H9 (cell line): ENCODE results near the gene SCFD2. TPM values are rescaled to one million over a fixed set of nuclear protein-coding genes. Genes with fewer than 3 reads are reported as not detected.

Experiments used
- DNase-seq: peaks from one replicate; pipeline ENCODE4 v3.0.0-alpha.2; 2017
- H2AFZ ChIP-seq: one replicate; pipeline ENCODE4 v1.6.1; 2013; ENCODE audit warnings: mild to moderate bottlenecking, low read length, control low read depth, moderate library complexity
- H2AK5ac ChIP-seq: 2 replicates; pipeline ENCODE4 v1.6.1; 2013; ENCODE audit warnings: low read length, control low read depth, mixed read lengths; ENCODE audit not compliant: insufficient read length
- H2BK120ac ChIP-seq: one replicate; pipeline ENCODE4 v1.6.1; 2013; ENCODE audit warnings: low read depth, mild to moderate bottlenecking, low read length, control low read depth, inconsistent platforms; ENCODE audit not compliant: poor library complexity, severe bottlenecking
- H2BK12ac ChIP-seq: 2 replicates; pipeline ENCODE4 v1.6.1; 2013; ENCODE audit warnings: low read length, control low read depth, mixed read lengths, low read depth; ENCODE audit not compliant: insufficient read length
- H2BK15ac ChIP-seq: 2 replicates; pipeline ENCODE4 v1.6.1; 2013; ENCODE audit warnings: low read depth, low read length, control low read depth
- H2BK20ac ChIP-seq: one replicate; pipeline ENCODE4 v1.6.1; 2013; ENCODE audit warnings: low read depth, mild to moderate bottlenecking, low read length, control low read depth, inconsistent platforms; ENCODE audit not compliant: poor library complexity, severe bottlenecking
- H2BK5ac ChIP-seq: 2 replicates; pipeline ENCODE4 v1.6.1; 2013; ENCODE audit warnings: low read length, control low read depth, mixed read lengths; ENCODE audit not compliant: insufficient read length
- H3K14ac ChIP-seq: 2 replicates; pipeline ENCODE4 v1.6.1; 2013; ENCODE audit warnings: low read length, control low read depth; ENCODE audit not compliant: insufficient read depth
- H3K18ac ChIP-seq: 2 replicates; pipeline ENCODE4 v1.6.1; 2013; ENCODE audit warnings: low read depth, mild to moderate bottlenecking, mixed read lengths, low read length, control low read depth; ENCODE audit not compliant: insufficient read length
- H3K23ac ChIP-seq: 2 replicates; pipeline ENCODE4 v1.6.1; 2013; ENCODE audit warnings: low read length, control low read depth, mixed read lengths, low read depth; ENCODE audit not compliant: insufficient read length
- H3K23me2 ChIP-seq: 2 replicates; pipeline ENCODE4 v1.6.1; 2013; ENCODE audit warnings: low read depth, mild to moderate bottlenecking, mixed read lengths, low read length, control low read depth; ENCODE audit not compliant: insufficient read length, poor library complexity, severe bottlenecking
- H3K27ac ChIP-seq: 2 replicates; pipeline ENCODE4 v1.5.1; 2013; ENCODE audit warnings: low read length, control low read depth, mixed read lengths, low read depth; ENCODE audit not compliant: insufficient read length
- H3K27me3 ChIP-seq: 2 replicates; pipeline ENCODE4 v1.6.1; 2013; ENCODE audit warnings: low read length, control low read depth, inconsistent platforms; ENCODE audit not compliant: insufficient read depth
- H3K4ac ChIP-seq: 2 replicates; pipeline ENCODE4 v1.6.1; 2013; ENCODE audit warnings: low read depth, mild to moderate bottlenecking, control low read depth, inconsistent platforms, low read length, moderate library complexity
- H3K4me1 ChIP-seq: 2 replicates; pipeline ENCODE4 v1.6.1; 2013; ENCODE audit warnings: low read length, control low read depth, inconsistent platforms; ENCODE audit not compliant: insufficient read depth
- H3K4me2 ChIP-seq: 2 replicates; pipeline ENCODE4 v1.6.1; 2013; ENCODE audit warnings: low read length, control low read depth, mixed read lengths; ENCODE audit not compliant: insufficient read length, insufficient read depth
- H3K56ac ChIP-seq: 2 replicates; pipeline ENCODE4 v1.6.1; 2013; ENCODE audit warnings: low read depth, mild to moderate bottlenecking, mixed read lengths, low read length, control low read depth; ENCODE audit not compliant: insufficient read length
- H3K79me1 ChIP-seq: 2 replicates; pipeline ENCODE4 v1.6.1; 2013; ENCODE audit warnings: low read depth, mild to moderate bottlenecking, moderate library complexity, low read length, control low read depth, inconsistent platforms; ENCODE audit not compliant: insufficient read depth, poor library complexity, severe bottlenecking
- H3K79me2 ChIP-seq: 2 replicates; pipeline ENCODE4 v1.6.1; 2013; ENCODE audit warnings: low read length, control low read depth, inconsistent platforms; ENCODE audit not compliant: insufficient read depth
- H3K9ac ChIP-seq: 2 replicates; pipeline ENCODE4 v1.6.1; 2013; ENCODE audit warnings: low read length, control low read depth, mixed read lengths; ENCODE audit not compliant: insufficient read length; ENCODE audit errors: extremely low read depth
- H3K9me3 ChIP-seq: one replicate; pipeline ENCODE4 v1.6.1; 2013; ENCODE audit warnings: low read depth, low read length, inconsistent platforms; ENCODE audit not compliant: control insufficient read depth
- H3T11ph ChIP-seq: one replicate; pipeline ENCODE4 v1.6.1; 2013; ENCODE audit warnings: mild to moderate bottlenecking, low read length, control low read depth, inconsistent platforms
- H4K20me1 ChIP-seq: one replicate; pipeline ENCODE4 v1.6.1; 2013; ENCODE audit not compliant: control insufficient read depth, insufficient read length, insufficient read depth
- H4K5ac ChIP-seq: 2 replicates; pipeline ENCODE4 v1.6.1; 2013; ENCODE audit warnings: low read depth, mild to moderate bottlenecking, mixed read lengths, low read length, control low read depth; ENCODE audit not compliant: insufficient read length
- H4K8ac ChIP-seq: replicated peaks from 2 replicates; pipeline ENCODE4 v1.6.1; 2013; ENCODE audit warnings: low read length, control low read depth, mixed read lengths, low read depth; ENCODE audit not compliant: insufficient read length
- H4K91ac ChIP-seq: 2 replicates; pipeline ENCODE4 v1.6.1; 2013; ENCODE audit warnings: low read depth, mild to moderate bottlenecking, moderate library complexity, mixed read lengths, low read length, control low read depth; ENCODE audit not compliant: insufficient read length
- H3K27ac Mint-ChIP-seq, 3 experiments: 2 replicates in 2 of 3; 3 replicates in 1 of 3; pipeline ENCODE4 v1.8.0; 2020 to 2021; ENCODE audit warnings: mixed read lengths in 3 of 3, mild to moderate bottlenecking in 1 of 3, moderate library complexity in 1 of 3
- H3K27me3 Mint-ChIP-seq: 2 replicates; pipeline ENCODE4 v1.8.0; 2021; ENCODE audit warnings: low read depth, mild to moderate bottlenecking, moderate library complexity, mixed read lengths
- H3K36me3 Mint-ChIP-seq, 3 experiments: 2 replicates in 2 of 3; 3 replicates in 1 of 3; pipeline ENCODE4 v1.8.0; 2020 to 2021; ENCODE audit warnings: low read depth in 3 of 3, mixed read lengths in 3 of 3; ENCODE audit not compliant: insufficient read depth in 1 of 3
- H3K4me1 Mint-ChIP-seq, 2 experiments: 2 replicates each; pipeline ENCODE4 v1.8.0; 2020; ENCODE audit warnings: mixed read lengths in 2 of 2
- H3K4me3 Mint-ChIP-seq, 2 experiments: 2 replicates in 1 of 2; 3 replicates in 1 of 2; pipeline ENCODE4 v1.8.0; 2020 to 2021; ENCODE audit warnings: mild to moderate bottlenecking in 2 of 2, mixed read lengths in 2 of 2, moderate library complexity in 1 of 2
- H3K9me3 Mint-ChIP-seq, 2 experiments: 2 replicates in 1 of 2; 3 replicates in 1 of 2; pipeline ENCODE4 v1.8.0; 2020; ENCODE audit warnings: mild to moderate bottlenecking in 2 of 2, mixed read lengths in 2 of 2, moderate library complexity in 1 of 2
- CTCF ChIP-seq: fragments of 200-600 bp; sonication (generic); conservative IDR thresholded peaks from 3 replicates; pipeline ENCODE4 v1.8.0; 2021; ENCODE audit warnings: antibody characterized with exemption, mild to moderate bottlenecking
- WGBS: extraction: QIAGEN DNeasy Blood & Tissue Kit; methylation state at CpG from one replicate; pipeline ENCODE4 v1.1.7; 2013; ENCODE audit warnings: missing lambda C conversion rate, low lambda C conversion rate, mixed read lengths; ENCODE audit not compliant: insufficient read length; ENCODE audit errors: extremely low coverage; 5-methylcytosine and 5-hydroxymethylcytosine counted together
- total RNA-seq: library from RNA; stranded (reverse); gene quantifications from 2 replicates; pipeline ENCODE4 v1.2.1, GENCODE V29; 2021

The SCFD2 gene
- total RNA-seq, 1 experiment from 2014 or later = 10.1 TPM

- H3K27ac ChIP-seq = no peak overlapping the region
- DNase-seq = no peak
- no peaks in the 10 kb centered on the region for H3K9me3 ChIP-seq
- H2BK12ac ChIP-seq = no peak overlapping the region
- H3K56ac ChIP-seq = no peak overlapping the region
- H2BK5ac ChIP-seq = no peak overlapping the region
- H3K4me3 Mint-ChIP-seq = no peak overlapping the region
- no peak overlapping the region for H2AK5ac ChIP-seq
- no peak overlapping the region for H3T11ph ChIP-seq
- peaks cover 2% of the 10 kb centered on the region for H3K23me2 ChIP-seq
- no peak overlapping the region for H3K27ac Mint-ChIP-seq
- no peak overlapping the region for H2BK15ac ChIP-seq
- no peak overlapping the region for H2BK20ac ChIP-seq
- H3K36me3 Mint-ChIP-seq = peaks cover 0 to 4% (median 3%) of the 10 kb centered on the region in 3 experiments; a peak in 4 of 7 replicates
- no peak overlapping the region for H3K4me2 ChIP-seq
- H3K27me3 Mint-ChIP-seq = peaks cover 53% of the 10 kb centered on the region
- H4K20me1 ChIP-seq = no peaks in the 10 kb centered on the region
- no peak overlapping the region for H3K9ac ChIP-seq
- no peak overlapping the region for H3K23ac ChIP-seq
- no peak overlapping the region for H3K4ac ChIP-seq
- H3K4me1 Mint-ChIP-seq = peaks cover 15 to 19% of the 10 kb centered on the region in 2 experiments
- no peak overlapping the region for H3K18ac ChIP-seq
- H4K5ac ChIP-seq = no peak overlapping the region
- WGBS = no CpG with 5 or more reads among the region's 4 CpGs
- H3K79me2 ChIP-seq = peaks cover 15% of the 10 kb centered on the region; the same call in 1 of the 2 replicates
- no peak overlapping the region for H2BK120ac ChIP-seq
- no peaks in the 10 kb centered on the region; the same call in 1 of the 2 replicates for H3K27me3 ChIP-seq
- no peaks in the 10 kb centered on the region for H3K9me3 Mint-ChIP-seq
- H4K8ac ChIP-seq = no peak overlapping the region
- no peaks in the 10 kb centered on the region for H3K79me1 ChIP-seq
- H4K91ac ChIP-seq = no peak overlapping the region
- no peak overlapping the region for H3K14ac ChIP-seq
- H3K4me1 ChIP-seq = no peaks in the 10 kb centered on the region
- TF ChIP-seq CTCF = no peak
- no peak overlapping the region for H2AFZ ChIP-seq
Measured at GRCh38 chr4:53374777-53375258, 9.0 kb upstream of the SCFD2 start.
